Lung microvascular endothelial cell (primary cell): Measurements from ENCODE around the gene MYORG. TPM values are rescaled to one million over a fixed set of nuclear protein-coding genes. Genes with fewer than 3 reads are reported as not detected.

Experiments used
- DNase-seq, 2 donors: peaks; one replicate each; pipeline versions ENCODE4 v3.0.0 to v3.0.0-alpha.2; 2010; ENCODE audit warnings: low read depth in 2 of 2
- total RNA-seq: library from RNA; depleted of rRNA; stranded (reverse); fragments of >200 nt; gene quantifications from 2 replicates; pipeline ENCODE4 v1.2.1, GENCODE V29; 2014

The MYORG gene
- total RNA-seq, 1 donor from 2014 or later, result 2.6 TPM

GRCh38 chr9:34334337-34334824 is 42.3 kb downstream of the MYORG start:
- no peak for DNase-seq

DNA sequence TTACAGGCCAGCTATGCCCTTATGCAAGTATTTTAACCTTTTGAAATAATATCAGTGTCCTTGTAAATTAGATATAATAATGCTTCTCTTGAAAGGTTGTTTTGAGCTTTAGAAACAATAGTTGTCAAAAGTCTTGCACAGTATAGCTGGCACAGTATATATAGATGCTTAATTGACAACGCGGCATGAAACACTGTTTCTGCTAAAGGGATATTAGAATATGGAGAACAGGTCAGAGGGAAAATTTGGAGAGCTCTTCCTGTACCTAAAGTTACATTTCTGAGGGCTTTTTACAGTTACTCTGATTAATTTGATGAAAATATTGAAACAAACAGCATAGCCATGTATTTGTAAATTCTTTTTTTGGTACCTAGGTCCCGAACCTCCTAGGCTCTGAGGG is 42.9 kb downstream of the MYORG start:
- no peak for DNase-seq

DNA sequence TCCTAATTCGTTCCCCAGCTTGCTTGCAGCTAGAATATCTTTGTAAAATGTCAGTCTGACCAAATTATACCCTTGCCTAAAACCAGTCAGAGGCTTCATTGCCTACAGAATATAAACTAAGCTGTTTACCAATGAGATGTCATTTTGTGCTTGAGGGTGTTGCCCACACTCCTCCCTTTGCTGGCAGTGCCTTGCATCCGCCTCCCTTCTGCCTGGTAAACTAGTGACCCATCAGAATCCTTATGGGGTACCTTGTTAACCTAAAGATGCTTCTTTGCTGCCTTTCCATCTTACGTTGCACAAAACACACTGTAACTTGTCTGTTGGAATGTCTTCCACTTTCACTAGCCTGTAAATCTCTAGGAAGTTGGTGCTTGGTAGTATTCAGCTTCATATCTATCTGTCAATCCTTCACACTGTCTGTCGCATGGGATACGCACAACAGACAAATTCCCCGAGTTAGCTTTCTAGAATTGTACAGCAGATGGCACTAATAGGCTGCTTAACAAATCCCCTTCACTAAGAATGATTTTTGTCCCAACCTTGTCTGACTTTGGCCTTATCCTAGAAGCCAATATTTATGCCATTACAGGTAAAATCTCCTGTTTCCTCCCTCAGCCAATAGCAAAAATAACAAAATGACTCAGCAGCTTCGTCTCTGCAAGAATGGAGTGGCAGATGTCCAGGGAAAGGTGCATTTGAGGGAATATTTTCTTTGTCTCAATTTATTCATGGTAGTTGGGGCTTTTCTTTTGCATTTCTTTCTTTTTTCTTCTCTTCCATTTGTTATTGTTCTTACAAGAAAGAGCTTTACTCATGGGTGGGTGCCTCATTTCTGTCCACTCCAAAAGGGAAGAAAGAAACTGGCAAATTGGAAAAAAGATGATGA is 44.4 kb downstream of the MYORG start:
- peak; percentile 65 to 80 for DNase-seq

DNA sequence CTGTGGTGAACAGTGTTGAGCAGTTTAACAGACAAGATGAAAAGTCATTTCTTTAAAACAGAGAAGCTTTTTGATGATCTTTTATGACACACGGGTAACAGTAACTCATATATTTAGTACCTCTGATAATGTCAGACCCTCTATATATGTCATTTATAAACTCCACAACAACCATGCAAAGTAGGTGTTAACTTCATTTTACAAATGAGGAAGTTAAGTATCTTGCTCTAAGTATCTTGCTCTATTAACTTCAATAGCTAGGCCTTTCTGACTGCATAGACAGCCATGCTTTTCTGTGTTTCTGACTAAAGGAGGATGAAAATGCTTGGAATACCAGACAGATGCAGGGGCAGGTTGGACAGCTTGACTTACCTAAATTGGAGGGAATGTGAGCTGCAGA is 45.5 kb downstream of the MYORG start:
- DNase-seq, result no peak

DNA sequence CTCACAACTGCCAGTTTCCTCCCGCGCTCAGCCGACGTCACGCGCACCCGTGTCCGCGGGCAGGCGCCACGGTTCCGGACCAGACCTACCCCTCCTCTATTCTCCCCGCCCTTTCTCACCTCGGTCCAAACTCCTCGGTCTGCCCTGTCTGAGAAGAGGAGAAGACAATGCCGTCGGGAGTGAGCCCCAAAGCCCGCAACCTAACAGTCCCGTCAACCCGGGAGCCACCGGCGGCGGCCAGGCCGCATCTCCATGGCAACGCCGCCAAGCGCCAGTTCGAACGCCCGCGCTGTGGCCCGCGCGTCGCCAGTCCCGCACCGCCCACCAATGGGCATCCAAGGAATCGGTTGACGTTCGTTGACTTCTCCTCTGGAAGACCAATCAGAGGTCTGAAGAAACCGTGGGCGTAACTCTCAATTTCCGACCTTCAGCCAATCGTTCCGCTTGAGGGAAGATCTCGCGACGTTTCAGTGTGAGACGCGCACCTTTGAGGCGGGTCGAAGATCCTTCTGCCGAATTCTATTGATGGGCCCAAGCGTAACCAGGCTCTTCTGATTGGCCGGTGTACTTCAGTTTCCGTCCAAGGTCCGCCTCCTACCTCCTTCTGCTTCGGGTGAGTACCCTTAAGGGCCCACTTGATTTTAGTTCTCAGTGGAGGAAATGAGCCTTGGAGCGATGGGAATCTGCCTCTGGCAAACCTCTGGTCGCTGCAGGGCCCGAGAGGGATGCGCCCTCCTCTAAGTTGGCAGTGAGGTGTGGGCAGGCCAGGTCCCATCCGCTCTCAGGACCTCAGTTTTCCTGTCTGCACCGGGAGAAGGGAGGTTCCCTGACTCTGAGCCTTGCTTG is 47.5 kb downstream of the MYORG start, which contains the start of the genes KIF24 and NUDT2:
Gene KIF24 (minus strand): TSS at position 282 of the 846 bp plus-strand sequence. CDS start 17,922 bp downstream, outside the sequence.
Gene NUDT2 (plus strand): TSS at position 583 of the 846 bp plus-strand sequence. CDS start 9,471 bp downstream, outside the sequence.
- DNase-seq, result peak; percentile 100

DNA sequence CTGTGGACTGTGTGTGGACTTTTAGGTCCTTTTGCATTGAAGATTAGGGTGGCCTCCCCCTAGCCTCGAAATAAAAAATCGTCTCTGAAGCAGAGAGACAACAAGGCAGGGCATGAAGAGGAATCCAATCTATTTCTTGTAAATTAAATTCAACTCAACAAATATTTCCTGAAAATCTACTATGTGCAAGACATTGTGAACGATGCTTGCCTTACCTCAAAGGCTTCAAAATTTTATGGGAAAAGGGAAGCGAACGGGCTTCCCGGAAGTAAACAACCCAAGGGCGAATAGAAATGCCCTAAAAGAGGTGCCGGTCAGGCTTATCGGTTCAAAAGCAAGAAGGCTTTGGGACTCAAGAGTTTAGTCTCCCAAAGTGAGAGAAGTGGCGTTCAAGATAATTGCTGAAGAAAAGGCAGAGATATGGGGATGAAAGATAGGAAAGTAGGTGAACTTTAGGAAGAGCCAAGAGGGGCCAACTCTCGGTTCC is 48.2 kb downstream of the MYORG start:
- no peak for DNase-seq

GRCh38 chr9:34326690-34327089 is 50.0 kb downstream of the MYORG start:
- no peak for DNase-seq

DNA sequence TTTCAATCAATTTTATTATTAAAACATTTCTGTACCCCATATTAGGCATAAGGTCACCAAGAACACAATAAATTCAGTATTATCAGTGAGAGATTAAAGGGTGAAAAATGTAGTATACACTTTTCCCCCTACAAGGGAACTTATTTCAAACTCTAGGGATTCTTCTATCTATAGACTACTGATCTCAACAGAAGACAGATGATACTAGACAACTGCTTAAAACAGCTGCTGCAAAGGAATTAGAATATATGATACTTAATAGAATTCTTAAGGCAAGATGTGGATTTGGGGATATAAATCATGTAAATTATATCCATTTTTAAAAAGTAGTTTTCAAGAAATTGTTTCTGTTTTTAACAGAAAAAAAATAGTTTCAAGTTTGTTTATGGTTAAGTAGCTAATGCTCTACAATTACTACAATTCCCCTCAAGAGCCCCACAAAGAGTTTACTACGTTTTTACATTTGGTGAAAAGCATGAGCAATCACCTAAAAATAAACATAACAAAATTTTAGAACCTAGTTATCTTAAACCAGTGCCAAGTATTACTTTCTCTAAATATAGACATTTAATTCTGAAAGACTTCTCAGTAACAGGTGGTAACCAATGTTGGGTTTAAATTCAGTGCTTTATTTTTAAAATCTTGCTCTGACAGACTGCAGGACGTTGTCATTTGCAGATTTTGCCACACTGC is 53.7 kb downstream of the MYORG start:
- DNase-seq, result no peak

DNA sequence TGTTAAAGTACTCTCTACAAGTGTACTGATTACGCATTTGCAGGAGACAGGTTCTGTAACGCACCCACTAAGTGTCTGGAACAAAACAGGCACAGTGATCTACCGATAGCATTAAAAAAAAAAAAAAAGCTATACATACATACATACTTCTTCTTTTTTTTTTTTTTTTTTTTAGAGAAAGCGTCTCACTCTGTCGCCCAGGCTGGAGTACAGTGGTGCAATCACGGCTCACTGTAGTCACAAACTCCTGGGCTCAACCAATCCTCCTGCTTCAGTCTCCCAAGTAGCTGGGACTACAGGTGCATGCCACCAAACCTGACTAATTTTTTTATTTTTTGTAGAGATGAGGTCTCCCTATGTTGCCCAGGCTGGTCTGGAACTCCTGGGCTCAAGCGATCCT is 55.2 kb downstream of the MYORG start:
- no peak for DNase-seq

DNA sequence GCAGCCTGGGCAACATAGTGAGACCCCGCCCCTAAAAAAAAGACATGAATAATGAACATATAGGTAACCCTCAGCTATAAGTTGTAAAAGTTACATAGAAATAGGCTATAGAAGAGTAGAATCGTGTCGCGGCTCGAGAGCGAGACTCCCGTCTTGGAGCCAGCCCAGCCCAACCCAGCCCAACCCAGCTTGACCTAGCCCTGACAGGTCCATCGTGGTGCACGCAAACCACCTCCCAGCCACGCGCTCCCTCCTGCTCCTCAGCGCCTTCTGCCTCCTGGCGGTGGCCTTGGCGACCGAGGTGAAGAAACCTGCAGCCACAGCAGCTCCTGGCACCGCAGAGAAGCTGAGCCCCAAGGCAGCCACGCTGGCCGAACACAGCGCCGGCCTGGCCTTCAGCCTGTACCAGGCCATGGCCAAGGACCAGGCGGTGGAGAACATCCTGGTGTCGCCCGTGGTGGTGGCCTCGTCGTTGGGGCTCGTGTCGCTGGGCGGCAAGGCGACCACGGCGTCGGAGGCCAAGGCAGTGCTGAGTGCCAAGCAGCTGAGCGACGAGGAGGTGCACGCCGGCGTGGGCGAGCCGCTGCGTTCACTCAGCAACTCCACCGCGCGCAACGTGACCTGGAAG is 58.4 kb downstream of the MYORG start:
- no peak for DNase-seq

DNA sequence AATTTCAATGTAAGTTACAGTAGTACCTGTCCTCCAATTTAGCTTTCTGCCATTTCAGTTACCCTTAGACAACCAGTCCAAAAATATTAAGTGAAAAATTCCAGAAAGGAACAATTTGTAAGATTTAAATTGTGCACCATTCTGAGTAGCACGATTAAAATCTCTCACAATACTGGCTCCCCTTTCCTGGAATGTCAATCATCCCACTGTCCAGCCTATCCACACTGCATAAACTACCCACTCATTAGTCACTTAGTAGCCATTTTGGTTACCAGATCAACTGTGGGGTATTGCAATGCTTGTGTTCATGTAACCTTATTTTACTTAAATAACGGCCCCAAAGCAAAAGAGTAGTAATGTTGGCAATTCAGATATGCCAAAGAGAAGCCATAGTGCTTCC is 59.3 kb downstream of the MYORG start:
- no peak for DNase-seq

Other genes starting within 250 kb of the MYORG start
- 18.3 and 20.2 TPM in 2 replicates for gene UBAP1, start 197.9 kb downstream of the MYORG start, total RNA-seq
- 0.40 and 1.1 TPM in 2 replicates for gene KIF24, start 47.6 kb downstream of the MYORG start, total RNA-seq
- 30.9 and 38.3 TPM in 2 replicates for gene NUDT2, start 47.3 kb downstream of the MYORG start, total RNA-seq
- gene FAM219A, start 81.7 kb upstream of the MYORG start, total RNA-seq, result 4.0 and 4.8 TPM in 2 replicates
- gene DNAI1, start 81.9 kb upstream of the MYORG start, total RNA-seq, result not detected in 2 replicates
- not detected in 2 replicates for gene ENHO, start 146.1 kb upstream of the MYORG start, total RNA-seq
- gene CNTFR, start 212.8 kb upstream of the MYORG start, total RNA-seq, result not detected in 2 replicates
- 14.8 and 15.5 TPM in 2 replicates for gene RPP25L, start 235.2 kb upstream of the MYORG start, total RNA-seq
- gene DCTN3, start 243.6 kb upstream of the MYORG start, total RNA-seq, result 65.3 and 71.5 TPM in 2 replicates